A673 (cell line): ENCODE results near the gene CLN6. TPM values are rescaled to one million over a fixed set of nuclear protein-coding genes. Genes with fewer than 3 reads are reported as not detected.

Source experiments
- BruUV-seq: library from RNA; stranded (reverse); fragments of 400-500 nt; replicated peaks from 2 replicates; lab custom pipeline; 2021; lab: Mats Ljungman, UMichigan
- CTCF ChIA-PET: fragments of 300-600 bp; sonication (Branson Sonifier 250); formaldehyde crosslinking; loops from one replicate; lab custom pipeline; 2022; ENCODE audit warnings: antibody characterized with exemption; lab: Charles Lee
- POLR2A ChIA-PET: fragments of 300-600 bp; sonication (Branson Sonifier 250); formaldehyde crosslinking; loops from one replicate; lab custom pipeline; 2022; ENCODE audit warnings: antibody characterized with exemption; ENCODE audit not compliant: low non-redundant PET; lab: Charles Lee
- DNase-seq: peaks from one replicate; pipeline ENCODE4 v3.0.0-alpha.2; 2015; ENCODE audit warnings: low spot score
- H3K27ac ChIP-seq: fragments of 200-600 bp; sonication (generic); 2 replicates; pipeline ENCODE4 v1.5.1; 2016; ENCODE audit warnings: mixed run types, low read depth, mild to moderate bottlenecking, mixed read lengths, antibody characterized with exemption, low read length; ENCODE audit not compliant: poor library complexity, severe bottlenecking
- H3K27me3 ChIP-seq: fragments of 200-600 bp; sonication (generic); replicated peaks from 2 replicates; pipeline ENCODE4 v1.6.1; 2017; ENCODE audit warnings: mixed run types, low read depth, mild to moderate bottlenecking, mixed read lengths, antibody characterized with exemption, low read length; ENCODE audit not compliant: insufficient read depth, poor library complexity
- H3K36me3 ChIP-seq: fragments of 200-600 bp; sonication (generic); 2 replicates; pipeline ENCODE4 v1.6.1; 2016; ENCODE audit warnings: mixed run types, mild to moderate bottlenecking, mixed read lengths, antibody characterized with exemption, low read length; ENCODE audit not compliant: insufficient read depth, poor library complexity, severe bottlenecking
- H3K4me1 ChIP-seq: fragments of 200-600 bp; sonication (generic); 2 replicates; pipeline ENCODE4 v1.6.1; 2017; ENCODE audit warnings: mixed run types, mild to moderate bottlenecking, mixed read lengths, antibody characterized with exemption, low read length; ENCODE audit not compliant: insufficient read depth, poor library complexity, severe bottlenecking
- H3K4me3 ChIP-seq: fragments of 200-600 bp; sonication (generic); 2 replicates; pipeline ENCODE4 v1.5.1; 2016; ENCODE audit warnings: low read depth, mixed run types, mild to moderate bottlenecking, mixed read lengths, low read length; ENCODE audit not compliant: poor library complexity, severe bottlenecking
- H3K9me3 ChIP-seq: fragments of 200-600 bp; sonication (generic); 2 replicates; pipeline ENCODE4 v1.6.1; 2016; ENCODE audit warnings: mixed run types, low read depth, mild to moderate bottlenecking, mixed read lengths, antibody characterized with exemption, low read length; ENCODE audit not compliant: poor library complexity, severe bottlenecking
- EZH2 ChIP-seq: fragments of 200-600 bp; sonication (generic); IDR thresholded peaks from 2 replicates; pipeline ENCODE4 v1.6.1; 2017; ENCODE audit warnings: borderline replicate concordance, low read depth, mild to moderate bottlenecking, mixed read lengths, antibody characterized with exemption, low read length; ENCODE audit not compliant: poor library complexity, severe bottlenecking
- intact Hi-C: fragments of 100-400 bp; cut with micrococcal nuclease; formaldehyde crosslinking; loops from one replicate; pipeline ENCODE4 v1.10.0; 2022; ENCODE audit not compliant: unreplicated experiment
- total RNA-seq: library from RNA; stranded (reverse); gene quantifications from 2 replicates; pipeline ENCODE4 v1.2.3, GENCODE V29; 2021
- TF ChIP-seq, protein P1 (sequence below): fragments of 300-800, 200-600 bp; sonication (generic); conservative IDR thresholded peaks from 2 replicates; pipeline ENCODE4 v1.5.1; 2017; ENCODE audit warnings: low read depth, mild to moderate bottlenecking, antibody characterized with exemption, low read length, moderate library complexity, mixed read lengths

The CLN6 gene
- total RNA-seq, 1 experiment from 2014 or later: 84.7 TPM

DNA sequence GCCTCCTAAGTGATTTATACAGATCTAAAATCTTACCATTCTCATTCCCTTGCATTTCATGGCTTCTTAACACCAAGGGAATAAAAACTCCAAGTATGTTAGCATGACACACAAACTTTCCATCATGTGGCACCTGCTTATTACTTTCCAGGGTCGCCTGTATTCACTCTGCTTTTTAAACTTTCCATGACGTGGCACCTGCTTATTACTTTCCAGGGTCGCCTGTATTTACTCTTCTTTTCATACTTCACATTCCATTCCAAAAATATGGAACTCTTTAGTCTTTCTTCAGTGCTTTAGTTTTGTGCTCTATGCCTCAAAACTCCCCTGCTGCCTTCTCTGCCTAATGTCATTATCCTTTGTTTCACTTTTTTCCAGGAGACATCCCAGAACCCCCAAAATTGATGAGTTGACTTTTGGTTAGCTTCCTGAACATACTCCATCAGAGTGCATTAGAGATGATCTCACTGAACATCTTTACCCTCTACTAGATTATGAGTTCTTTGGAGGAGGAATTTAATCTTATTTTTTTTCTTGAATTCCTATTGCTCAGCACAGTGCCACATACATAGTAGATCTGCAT lies 71.4 kb downstream of the CLN6 start:
- Histone ChIP-seq H3K36me3 (peaks cover 5% of the 10 kb centered on the region), H3K27ac (no peak overlapping the region), H3K4me3 (no peak overlapping the region), H3K27me3 (no peaks in the 10 kb centered on the region), H3K9me3 (no peaks in the 10 kb centered on the region), H3K4me1 (no peaks in the 10 kb centered on the region)
- ChIA-PET CTCF (no interaction called here), POLR2A (no interaction called here)
- intact Hi-C loops: no loop called here
- DNase-seq: no peak
- BruUV-seq: no TSS peak
- TF ChIP-seq EZH2: no peak
- TF ChIP-seq, protein P1, sequence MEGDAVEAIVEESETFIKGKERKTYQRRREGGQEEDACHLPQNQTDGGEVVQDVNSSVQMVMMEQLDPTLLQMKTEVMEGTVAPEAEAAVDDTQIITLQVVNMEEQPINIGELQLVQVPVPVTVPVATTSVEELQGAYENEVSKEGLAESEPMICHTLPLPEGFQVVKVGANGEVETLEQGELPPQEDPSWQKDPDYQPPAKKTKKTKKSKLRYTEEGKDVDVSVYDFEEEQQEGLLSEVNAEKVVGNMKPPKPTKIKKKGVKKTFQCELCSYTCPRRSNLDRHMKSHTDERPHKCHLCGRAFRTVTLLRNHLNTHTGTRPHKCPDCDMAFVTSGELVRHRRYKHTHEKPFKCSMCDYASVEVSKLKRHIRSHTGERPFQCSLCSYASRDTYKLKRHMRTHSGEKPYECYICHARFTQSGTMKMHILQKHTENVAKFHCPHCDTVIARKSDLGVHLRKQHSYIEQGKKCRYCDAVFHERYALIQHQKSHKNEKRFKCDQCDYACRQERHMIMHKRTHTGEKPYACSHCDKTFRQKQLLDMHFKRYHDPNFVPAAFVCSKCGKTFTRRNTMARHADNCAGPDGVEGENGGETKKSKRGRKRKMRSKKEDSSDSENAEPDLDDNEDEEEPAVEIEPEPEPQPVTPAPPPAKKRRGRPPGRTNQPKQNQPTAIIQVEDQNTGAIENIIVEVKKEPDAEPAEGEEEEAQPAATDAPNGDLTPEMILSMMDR: no peak

DNA sequence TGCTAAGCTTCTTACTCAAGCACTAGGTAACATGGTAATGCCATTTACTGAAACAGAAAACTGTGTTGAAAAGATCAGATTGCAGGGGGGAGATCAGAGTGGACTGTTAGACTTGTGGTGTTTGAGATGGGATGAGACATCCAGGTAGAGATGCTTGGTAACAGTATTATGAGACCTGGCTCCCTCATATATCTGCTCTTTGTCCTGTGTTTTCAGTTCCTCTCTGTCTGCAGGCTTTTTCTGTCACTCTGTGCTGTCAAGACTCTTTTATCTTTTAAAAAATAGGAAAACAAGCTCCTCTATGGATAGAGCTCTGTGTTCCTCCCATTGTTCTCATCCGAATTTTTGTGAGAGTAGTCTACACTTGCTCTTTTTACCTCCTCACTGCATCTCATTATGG lies 72.5 kb downstream of the CLN6 start:
- ChIA-PET POLR2A (no interaction called here), CTCF (no interaction called here)
- Histone ChIP-seq H3K27me3 (no peaks in the 10 kb centered on the region), H3K4me1 (no peaks in the 10 kb centered on the region), H3K27ac (no peak overlapping the region), H3K36me3 (peaks cover 5% of the 10 kb centered on the region), H3K9me3 (no peaks in the 10 kb centered on the region), H3K4me3 (no peak overlapping the region)
- TF ChIP-seq EZH2: no peak
- TF ChIP-seq, protein P1: no peak
- no TSS peak for BruUV-seq
- intact Hi-C loops: no loop called here
- no peak for DNase-seq

Other genes starting within 250 kb of the CLN6 start
- 37.5 and 40.2 TPM in 2 replicates for gene PIAS1, start 175.4 kb downstream of the CLN6 start, total RNA-seq
- 9.1 and 13.8 TPM in 2 replicates for gene CALML4, start 24.4 kb downstream of the CLN6 start, total RNA-seq
- gene FEM1B, start 48.0 kb upstream of the CLN6 start, total RNA-seq: 44.6 and 47.3 TPM in 2 replicates
- 0.17 and 0.45 TPM in 2 replicates for gene ITGA11, start 202.4 kb upstream of the CLN6 start, total RNA-seq